Inferior parietal cortex (tissue), 1 donor: Measurements from ENCODE around the gene ARHGAP15.

Experiments used
- DNase-seq: peaks from one replicate; pipeline ENCODE4 v3.0.0-alpha.2; 2016; ENCODE audit errors: extremely low spot score

ARHGAP15 gene

DNA sequence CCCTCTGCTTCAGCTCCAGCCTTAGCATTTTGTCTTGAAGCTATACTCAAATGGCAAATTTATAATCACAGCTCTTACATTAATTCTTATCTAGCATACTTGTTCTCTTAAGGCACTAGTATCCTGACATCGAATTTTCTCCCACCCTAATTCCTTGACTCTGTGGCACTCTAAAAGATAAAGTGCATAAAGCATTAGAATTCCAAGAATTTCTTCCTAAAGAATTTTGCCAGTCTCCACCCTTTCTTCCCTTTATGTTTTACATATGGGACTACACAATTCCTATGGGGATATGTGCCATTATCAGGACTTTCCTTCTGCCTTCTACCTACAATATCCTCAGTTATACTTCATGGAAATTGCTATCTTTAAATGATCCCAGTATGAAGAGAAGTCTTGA, 560.3 kb downstream of the ARHGAP15 start:
- no peak for DNase-seq

DNA sequence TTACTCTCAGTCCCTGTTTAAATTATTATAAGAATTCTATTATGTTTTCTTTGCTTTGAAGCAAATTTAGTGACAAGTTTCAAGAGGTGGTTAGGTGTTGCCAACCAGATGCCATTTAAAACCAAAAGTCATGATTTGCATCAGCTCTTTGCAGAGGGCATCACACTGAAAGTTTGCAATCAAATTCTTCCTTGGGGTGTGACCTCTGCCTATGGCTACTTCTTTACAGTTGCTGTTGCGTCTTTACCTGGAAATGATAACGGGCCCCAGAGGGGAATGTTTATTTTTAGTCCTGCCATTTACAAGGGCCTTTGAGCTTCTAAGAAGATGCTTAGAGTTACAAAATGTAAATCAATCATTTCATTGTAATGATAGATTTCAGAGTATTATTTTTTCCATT, 561.0 kb downstream of the ARHGAP15 start:
- no peak for DNase-seq

DNA sequence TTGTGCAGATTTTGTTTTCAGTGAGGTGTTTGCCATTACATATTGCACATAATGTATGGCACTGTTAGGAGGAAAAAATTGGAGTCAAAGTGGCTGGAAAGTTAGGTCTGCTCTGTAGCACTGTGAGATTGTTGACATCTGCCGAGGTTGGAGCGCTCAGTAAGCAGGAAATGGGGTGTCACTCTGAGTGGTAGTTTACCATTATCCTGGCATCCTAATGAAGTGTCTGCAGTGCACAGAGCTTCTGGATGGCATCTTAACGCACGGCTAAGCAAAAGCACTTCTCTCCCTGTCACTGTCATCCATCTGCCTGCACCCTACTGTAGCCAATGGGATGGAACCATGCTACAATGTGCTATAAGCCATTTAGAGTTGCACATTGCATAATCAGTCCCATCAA, 561.9 kb downstream of the ARHGAP15 start:
- DNase-seq, result no peak

DNA sequence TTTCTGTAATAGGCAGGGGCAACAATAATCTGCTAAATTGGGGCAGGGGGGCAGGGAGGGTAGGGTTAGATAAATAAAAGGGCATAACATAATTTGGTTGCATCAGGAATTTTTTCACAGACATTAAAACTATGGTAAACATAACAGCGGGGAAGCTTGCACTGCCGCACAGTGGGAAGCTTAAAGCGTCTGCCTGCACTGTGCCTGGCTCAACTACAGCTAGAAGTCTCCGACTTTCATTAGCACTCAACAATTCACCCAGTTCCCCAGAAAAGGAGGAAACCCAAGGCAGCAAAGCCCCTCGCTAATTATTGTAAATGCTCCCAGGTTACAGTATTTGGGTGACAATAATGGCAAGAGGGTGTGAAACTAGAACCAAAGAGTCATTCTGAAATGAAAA, 562.9 kb downstream of the ARHGAP15 start:
- DNase-seq, result no peak

DNA sequence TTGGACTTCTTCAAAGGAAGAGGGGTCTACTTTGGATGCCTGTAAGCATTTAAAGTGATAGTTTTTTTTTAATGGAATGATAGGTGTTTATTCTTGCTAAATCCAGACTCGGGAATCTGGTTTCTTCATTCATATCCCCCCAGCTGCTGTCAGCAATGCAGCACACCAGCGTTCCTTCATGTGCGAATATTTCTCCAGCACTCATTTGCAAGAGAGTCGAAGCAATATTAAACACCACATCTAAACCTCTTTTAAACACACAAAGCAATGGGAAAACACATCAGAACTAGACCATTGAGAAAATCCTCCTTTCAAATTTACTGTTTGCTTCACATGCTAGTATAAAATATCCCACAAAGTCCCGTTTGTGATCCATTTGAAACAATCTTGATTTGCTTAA, 563.7 kb downstream of the ARHGAP15 start:
- no peak for DNase-seq

DNA sequence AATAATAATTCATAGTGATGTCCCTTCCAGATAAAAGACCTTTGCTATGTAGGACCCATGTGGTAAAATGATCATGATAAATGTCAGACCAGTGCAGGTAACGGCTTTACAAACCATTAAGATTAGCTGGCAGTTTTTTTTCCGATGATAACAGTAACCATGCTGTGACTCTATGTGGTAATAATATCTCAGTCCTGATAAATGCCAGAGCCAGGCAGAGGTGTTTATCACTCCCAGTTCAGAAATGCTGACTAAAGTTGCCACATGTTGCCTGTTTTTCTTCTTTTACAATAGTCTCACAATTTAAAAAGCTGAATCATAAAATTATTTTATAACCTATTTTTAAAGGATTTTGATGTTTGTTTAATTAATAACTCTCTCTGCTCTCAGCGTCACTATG, 565.1 kb downstream of the ARHGAP15 start:
- no peak for DNase-seq

DNA sequence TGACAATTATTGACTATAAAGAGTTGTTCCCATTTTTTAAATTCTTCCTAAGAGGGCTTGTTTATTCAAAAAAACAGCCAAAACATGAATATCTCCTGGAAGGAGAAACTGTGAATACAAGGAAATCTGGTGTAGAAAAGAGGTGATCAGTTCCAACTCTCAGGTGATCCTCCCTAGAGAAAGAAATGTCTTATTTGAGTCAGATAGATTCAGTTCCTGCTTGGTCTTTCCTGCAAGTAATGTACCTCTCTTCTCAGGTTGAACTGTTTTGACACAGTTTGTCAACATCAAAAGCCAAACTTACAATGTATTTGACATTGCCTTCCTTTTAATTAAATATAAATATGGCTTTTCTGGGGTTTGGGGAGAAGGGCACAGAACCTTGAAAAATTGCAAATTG, 567.4 kb downstream of the ARHGAP15 start:
- DNase-seq, result no peak

DNA sequence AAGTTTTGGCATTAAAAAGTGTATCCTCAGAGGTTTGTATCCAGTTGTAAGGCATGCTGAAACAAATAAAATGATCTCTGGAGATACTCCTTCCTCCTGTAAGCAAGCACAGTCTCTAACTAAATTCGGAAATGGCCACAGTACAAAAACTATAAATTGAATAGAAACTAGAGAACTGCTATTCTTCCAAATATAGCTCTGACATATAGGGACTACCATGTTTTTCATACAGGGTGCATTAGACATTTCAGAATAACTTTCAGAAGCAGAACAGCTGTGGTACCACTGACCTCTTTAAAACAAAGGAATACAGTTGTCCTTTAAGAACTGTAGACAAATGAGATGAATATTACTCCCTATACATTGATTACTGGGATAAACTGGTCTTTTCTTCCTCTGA, 568.5 kb downstream of the ARHGAP15 start:
- DNase-seq, result no peak

DNA sequence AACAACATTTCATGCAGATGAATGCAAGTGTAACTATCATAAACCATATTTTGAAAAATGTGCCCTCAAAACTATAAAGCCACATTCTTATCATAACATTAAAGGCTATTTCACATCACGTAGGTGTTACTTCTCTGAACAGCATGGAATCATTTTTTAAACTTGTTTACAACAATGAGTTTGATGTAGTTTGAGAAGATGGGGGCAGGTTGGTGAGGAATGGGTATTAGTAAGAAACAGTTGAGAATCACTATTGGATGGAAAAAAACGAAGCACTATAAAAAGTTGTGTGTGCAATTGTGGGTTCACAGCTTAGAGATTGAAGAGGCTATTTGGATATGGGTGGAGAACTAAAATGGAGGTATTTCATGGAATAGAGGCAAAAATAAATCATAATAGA, 569.1 kb downstream of the ARHGAP15 start:
- DNase-seq, result no peak

DNA sequence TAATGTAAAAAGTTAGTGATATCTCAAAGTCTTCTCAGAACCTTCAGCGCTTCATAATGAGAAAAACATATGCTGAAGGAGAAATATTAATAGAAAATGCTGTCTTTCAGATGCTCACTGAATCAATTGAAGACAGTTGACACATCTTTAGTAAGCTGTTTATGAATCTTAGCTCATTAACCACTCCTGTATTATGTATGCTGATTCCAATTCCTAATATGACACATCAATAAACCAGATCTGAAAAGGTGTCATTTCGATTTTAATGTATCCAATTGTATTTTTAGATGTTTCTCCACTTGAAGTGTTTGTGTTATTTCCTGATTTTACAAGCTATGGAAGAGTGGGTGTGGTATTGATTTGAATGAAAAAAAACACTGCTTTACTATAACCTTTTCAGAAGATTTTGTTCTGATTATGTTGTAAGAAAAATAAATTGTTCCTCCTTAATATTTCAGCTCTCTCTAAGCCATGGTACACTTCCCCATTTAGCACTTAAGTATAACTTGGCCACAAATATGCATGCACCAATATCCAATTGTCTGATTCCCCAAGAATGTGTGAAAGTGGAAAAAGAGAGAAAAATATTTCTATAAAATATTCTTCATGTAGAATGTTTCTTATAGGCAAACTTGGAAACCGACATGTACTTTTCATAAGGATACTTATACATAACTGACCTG, 569.8 kb downstream of the ARHGAP15 start:
- no peak for DNase-seq

DNA sequence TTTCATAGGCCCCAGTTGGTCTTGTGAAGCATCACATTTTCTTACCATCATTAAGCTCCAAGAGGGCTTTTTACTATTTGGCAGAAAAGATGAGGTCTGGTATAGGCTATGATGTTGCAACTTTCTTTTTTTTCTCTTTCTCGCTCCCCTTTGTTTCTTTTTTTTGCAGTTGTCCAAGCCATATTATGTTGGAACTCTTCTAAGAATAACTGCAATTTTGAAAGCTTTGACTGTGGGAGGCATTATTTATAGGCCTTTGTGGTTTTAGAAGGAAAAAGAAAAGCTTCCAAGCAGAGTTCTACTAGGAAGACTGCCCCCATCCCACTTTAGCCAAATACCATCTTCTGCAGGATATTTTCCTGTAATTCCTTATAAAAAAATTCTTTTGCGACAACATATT, 571.6 kb downstream of the ARHGAP15 start:
- no peak for DNase-seq

DNA sequence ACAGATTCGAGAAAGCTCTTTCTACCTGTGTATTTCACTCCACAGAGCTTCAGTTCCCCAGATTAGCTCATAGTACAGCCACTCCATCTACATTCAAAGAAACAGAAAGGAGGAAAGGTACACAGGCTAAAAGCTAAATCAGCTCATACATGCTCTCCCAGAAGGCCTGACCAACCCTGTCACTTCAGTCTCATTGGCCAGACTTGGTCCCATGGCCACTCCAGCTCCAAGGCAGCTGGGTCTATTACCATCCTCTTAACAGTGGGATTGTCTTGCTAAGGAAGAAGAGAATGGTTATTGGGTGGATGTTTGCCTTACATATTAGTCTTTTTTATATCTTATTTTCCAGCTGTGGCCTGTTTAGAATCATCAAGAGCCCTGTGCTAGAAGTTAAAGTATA, 572.6 kb downstream of the ARHGAP15 start:
- no peak for DNase-seq

DNA sequence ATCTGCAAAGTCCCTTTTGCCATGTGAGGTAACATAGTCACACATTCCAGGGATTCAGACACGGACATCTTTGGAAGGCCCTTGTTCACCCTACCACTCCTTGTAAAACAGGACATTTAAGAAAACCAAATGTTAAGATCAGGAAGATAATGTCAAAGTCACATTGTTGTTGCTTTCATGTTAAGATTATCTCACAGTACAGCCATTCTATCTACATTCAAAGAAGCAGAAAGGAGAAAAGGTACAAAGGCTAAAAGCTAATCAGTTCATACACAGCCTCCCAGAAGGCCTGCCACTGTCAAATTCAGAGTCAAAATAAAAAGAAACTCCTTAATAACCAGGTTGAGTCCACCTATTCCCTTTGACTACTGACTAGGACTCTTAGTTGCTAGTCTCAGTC, 573.7 kb downstream of the ARHGAP15 start:
- DNase-seq, result no peak

DNA sequence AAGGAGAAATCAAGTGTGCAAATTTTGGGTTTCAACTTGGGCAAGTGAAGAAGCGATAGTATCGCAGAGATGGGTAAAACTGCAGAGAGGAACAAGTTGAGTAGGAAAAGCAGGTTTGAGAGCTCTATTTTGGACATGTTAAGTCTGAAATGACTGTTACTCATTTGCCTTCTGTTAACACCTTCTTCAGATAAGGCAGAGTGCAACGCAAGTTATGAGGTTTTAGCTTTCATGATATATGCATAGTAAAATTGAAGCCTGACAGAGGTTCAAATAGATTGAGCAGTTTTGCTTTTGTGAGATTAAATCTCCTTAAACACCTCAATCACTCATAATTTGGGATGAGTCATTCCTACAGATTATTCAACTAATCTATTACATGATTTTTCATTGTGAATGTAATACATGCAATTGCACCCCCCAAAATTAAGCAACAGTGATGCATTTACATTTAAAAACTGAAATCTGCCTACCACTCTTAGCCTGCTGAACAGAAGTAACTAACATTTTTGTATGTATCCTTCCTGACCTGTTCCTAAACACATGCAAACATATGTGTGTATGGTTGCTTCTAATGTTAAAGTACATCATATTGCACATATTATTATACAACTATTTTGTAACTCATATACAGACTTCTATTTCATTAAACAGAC, 575.4 kb downstream of the ARHGAP15 start:
- no peak for DNase-seq

DNA sequence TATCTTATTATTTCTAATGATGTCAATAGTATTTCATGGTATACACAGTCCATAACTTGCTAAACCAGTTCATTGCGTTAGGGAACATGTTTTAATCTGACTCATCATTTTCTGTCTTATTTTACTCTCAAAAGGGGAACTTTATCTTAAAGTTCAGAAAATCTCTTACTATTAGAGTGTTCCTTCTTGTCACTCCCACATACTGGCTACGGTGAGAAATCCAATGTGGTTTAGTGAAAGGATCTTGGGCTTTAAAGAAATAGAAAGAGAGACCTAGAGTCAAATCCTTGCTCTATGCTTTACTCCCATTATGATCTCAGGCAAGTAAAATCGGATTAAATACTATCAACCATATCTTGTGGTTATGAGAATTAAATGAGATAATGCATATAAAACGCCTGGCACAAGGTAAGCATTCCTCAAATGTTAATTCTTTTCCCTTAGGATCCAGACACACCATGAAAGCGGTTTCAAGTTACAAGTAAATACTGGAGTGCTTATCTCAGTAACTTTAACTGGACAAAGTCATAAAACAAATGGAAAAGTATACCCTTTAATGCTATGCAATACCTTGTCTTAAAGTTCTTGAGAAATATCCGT, 576.0 kb downstream of the ARHGAP15 start:
- DNase-seq, result no peak

DNA sequence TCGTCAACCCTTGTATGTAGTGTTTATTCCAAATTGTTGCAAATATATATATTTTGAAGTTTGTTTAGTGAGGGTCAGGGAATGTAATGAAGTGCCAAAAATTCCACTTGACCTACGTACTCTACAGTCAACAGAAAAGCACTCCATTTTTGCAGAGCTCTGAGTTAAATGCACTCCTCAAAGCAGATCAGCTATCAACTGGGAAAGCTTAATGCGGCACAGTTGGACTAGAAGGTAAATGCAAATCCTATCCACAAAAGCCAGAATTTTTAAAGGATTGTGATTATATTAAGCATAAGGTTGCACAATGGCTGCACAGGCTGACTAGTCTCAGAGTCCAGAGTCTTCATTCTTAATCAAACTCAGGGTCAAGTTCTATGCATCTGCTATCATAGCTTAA, 577.1 kb downstream of the ARHGAP15 start:
- no peak for DNase-seq

DNA sequence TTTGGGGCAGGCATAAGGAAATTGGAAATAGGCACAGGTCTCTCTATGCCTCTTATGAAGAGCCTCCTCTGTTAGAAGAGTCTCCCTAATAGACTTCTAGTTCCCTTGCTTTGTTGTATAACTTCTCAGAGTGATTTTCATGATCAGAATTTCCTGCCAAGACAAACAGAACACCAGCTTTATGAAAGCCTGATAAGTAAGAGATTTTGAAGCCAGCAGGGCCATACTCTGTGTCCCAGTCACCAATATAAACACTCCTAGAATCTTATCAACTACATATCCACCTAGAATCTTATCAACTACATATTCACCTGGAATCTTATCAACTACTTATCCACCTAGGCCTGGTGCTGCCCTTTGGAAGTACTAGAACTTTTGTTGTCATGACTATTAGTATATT, 579.5 kb downstream of the ARHGAP15 start:
- no peak for DNase-seq

DNA sequence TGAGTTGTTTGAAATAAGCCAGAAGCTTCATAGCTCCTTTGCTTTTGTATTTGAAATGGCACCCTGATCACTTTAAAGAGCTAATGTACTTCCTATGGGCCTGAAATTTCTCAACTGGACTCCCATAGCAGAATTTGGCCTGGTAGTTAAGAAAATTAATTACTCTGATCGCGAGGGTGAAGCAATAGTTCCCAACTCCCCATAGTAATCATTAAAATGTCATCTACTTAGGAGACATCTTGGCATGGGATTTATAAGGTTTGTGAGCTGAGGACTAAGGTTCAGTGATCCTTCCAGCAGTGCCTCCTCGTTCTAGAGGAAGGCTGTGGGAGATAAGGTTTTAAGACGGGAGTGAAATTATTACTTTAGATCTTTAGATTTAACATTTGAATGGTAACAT, 581.0 kb downstream of the ARHGAP15 start:
- DNase-seq, result no peak

DNA sequence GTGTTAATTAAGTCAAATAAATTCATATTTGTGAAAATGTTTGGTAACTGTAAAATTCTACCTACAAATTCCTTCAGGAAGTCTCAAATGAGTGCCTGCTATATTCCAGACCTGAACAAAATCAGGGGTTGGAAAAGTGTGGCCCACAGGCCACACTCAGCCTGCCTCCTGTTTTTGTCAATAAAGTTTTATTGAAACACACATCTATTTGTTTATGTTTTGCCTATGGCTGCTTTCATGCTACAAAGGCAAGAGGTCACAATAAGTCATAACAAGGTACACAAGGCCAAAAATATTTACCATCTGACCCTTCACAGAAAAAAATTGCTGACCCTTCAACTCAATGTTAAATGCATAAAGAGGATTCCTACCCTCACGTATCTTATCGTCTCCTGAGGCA, 581.7 kb downstream of the ARHGAP15 start:
- DNase-seq, result no peak

DNA sequence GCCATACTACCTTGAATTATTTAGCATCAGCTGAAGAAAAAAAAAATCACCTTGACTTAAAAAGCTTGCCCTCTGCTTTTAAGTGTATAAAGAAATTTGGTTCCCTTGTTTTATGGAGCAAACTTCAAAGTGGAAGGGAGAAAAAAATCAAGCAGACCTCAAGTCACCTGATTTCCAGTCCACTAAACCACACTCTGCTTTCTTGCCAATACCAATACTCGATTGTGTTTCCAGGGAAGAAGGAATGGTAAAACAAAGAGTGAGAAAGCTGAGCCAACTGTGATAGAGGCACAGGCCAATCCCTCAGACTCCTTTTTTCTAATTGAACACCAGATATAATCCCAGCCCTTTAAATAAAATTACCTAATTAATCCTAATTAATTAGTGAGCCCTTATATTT, 587.3 kb downstream of the ARHGAP15 start:
- no peak for DNase-seq

DNA sequence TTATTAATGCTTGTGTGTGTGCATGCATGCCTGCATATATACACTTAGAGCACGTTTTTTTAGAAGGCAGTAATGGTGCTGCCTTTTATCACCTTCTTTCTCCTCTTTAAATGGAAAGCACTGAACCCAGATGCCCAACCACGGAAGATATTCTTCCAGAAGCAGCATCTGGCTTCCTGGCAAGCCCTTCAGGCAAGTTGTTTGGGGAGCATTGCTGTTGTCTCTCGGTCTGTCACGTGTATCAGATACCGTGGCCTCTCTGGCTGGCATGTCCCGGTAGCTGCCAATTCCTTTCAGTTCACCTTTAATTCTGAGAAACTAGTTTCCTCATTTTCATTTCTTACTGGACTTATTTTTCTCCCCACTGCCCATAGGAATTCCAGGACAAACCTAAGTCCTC, 587.8 kb downstream of the ARHGAP15 start:
- DNase-seq, result no peak

DNA sequence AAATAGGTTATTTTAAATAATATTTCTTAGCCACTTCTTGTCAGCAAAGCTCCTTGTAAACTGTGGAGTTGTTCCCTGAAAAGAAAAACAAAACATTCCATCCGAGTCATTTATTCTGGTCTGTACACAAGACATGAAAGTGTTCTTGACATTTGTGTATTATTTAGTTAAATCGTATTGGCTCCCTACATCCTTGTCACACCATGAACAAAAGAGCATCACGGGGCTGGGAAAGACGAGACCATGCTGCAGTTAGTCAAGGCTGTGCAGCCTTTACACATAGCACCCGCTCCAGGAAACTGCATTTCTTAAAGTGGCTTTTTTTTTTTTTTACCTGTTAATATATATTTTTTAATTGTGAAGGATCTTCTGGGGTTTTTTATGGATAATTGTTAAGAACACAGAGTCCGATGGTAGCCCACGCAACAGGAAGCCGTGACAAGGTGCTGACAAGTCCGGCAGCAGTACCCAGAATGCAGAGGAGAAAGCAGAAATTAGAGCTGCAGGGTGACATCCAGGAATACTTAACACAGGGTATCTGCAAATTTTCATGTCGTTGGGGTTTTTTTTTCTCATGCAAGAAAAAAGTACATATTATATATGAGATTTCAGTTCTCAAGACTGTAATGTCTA, 588.4 kb downstream of the ARHGAP15 start:
- no peak for DNase-seq

DNA sequence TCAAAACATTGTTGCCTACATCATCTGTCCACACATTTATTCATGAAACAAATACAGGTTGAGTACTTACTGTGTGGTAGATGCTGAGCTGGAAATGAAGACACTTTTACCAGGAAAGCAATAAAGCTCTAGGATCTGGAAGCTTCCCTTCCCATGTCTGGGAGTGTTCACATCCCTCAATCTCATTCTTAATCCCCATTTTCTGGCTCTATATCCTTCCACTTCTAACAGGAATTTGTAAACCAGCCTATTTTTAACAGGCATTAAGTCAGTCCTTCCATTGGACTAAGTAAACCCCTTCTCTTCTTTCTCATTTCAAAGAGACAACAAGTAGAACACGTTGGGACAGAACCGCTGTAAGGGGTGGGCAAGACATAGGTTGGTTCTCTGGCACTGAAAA, 589.5 kb downstream of the ARHGAP15 start:
- no peak for DNase-seq
